DND-41 (cell line): ENCODE results near the gene THSD7B.

Experiments used
- EZH2 ChIP-seq: IDR thresholded peaks from 3 replicates; pipeline ENCODE4 v1.6.1; 2012; ENCODE audit warnings: borderline replicate concordance, low read depth, mild to moderate bottlenecking, moderate library complexity, low read length, inconsistent platforms; ENCODE audit not compliant: severe bottlenecking
- TF ChIP-seq, protein P1 (sequence below): IDR thresholded peaks from 2 replicates; pipeline ENCODE4 v1.5.1; 2012; ENCODE audit warnings: borderline replicate concordance, low read length, moderate library complexity, mild to moderate bottlenecking; ENCODE audit not compliant: poor library complexity, severe bottlenecking; ENCODE audit errors: extremely low read depth

DNA sequence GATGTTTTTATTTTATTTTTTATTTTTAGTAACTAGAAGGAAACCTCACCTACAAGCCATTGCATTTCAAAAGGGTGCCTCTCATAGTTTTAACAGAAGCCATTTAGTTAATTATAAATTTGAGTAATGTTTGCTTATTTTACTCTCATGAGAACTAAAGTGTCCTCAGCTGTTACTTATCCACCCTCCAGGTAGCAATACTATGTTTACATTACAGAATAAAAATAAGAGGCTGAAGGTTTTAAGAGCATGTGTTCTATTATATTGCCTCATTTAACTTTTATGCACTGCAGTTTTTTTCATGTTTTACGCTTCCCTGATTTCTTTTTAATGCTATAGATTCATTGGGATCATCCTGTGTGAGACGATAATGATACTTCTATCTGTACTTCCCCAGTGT, 235.5 kb downstream of the THSD7B start:
- TF ChIP-seq, protein P1, sequence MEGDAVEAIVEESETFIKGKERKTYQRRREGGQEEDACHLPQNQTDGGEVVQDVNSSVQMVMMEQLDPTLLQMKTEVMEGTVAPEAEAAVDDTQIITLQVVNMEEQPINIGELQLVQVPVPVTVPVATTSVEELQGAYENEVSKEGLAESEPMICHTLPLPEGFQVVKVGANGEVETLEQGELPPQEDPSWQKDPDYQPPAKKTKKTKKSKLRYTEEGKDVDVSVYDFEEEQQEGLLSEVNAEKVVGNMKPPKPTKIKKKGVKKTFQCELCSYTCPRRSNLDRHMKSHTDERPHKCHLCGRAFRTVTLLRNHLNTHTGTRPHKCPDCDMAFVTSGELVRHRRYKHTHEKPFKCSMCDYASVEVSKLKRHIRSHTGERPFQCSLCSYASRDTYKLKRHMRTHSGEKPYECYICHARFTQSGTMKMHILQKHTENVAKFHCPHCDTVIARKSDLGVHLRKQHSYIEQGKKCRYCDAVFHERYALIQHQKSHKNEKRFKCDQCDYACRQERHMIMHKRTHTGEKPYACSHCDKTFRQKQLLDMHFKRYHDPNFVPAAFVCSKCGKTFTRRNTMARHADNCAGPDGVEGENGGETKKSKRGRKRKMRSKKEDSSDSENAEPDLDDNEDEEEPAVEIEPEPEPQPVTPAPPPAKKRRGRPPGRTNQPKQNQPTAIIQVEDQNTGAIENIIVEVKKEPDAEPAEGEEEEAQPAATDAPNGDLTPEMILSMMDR = no peak
- TF ChIP-seq EZH2 = no peak
